Astrocyte of the cerebellum (primary cell): ENCODE results near the gene SPACDR.

Source experiments
- DNase-seq: peaks from one replicate; pipeline ENCODE4 v3.0.0-alpha.2; 2011; ENCODE audit warnings: low read depth
- H3K4me3 ChIP-seq: 2 replicates; pipeline ENCODE4 v1.5.1; 2011; ENCODE audit warnings: mild to moderate bottlenecking, low read depth, low read length, moderate library complexity
- CTCF ChIP-seq: IDR thresholded peaks from 2 replicates; pipeline ENCODE4 v1.5.1; 2012; ENCODE audit warnings: low read length, low read depth, moderate library complexity, mild to moderate bottlenecking; ENCODE audit errors: missing control alignments
- in situ Hi-C: cut with HindIII; loops from 2 replicates; pipeline ENCODE4 v1.10.0; 2017; ENCODE audit warnings: low sequenced_read_pairs

The SPACDR gene

GRCh38 chr7:100406767-100407166 is 57.3 kb downstream of the SPACDR start:
- in situ Hi-C loops, result no loop called here
- H3K4me3 ChIP-seq, result no peak overlapping the region
- peak; percentile 12 for TF ChIP-seq CTCF
- peak; percentile 38 for DNase-seq
